GM12875 (cell line): Measurements from ENCODE around the gene LAMTOR4.

ENCODE experiments used
- H3K4me3 ChIP-seq: one replicate; pipeline ENCODE4 v1.5.1; 2011; ENCODE audit warnings: low read depth, low read length, control low read depth
- CTCF ChIP-seq: IDR thresholded peaks from 2 replicates; pipeline ENCODE4 v1.5.1; 2011; ENCODE audit warnings: low read depth, mild to moderate bottlenecking, control low read depth, inconsistent platforms, low read length, moderate library complexity, borderline replicate concordance; ENCODE audit not compliant: insufficient read depth

The LAMTOR4 gene

GRCh38 chr7:100106633-100107032 is 42.1 kb upstream of the LAMTOR4 start:
- H3K4me3 ChIP-seq = no peak overlapping the region
- no peak for TF ChIP-seq CTCF

DNA sequence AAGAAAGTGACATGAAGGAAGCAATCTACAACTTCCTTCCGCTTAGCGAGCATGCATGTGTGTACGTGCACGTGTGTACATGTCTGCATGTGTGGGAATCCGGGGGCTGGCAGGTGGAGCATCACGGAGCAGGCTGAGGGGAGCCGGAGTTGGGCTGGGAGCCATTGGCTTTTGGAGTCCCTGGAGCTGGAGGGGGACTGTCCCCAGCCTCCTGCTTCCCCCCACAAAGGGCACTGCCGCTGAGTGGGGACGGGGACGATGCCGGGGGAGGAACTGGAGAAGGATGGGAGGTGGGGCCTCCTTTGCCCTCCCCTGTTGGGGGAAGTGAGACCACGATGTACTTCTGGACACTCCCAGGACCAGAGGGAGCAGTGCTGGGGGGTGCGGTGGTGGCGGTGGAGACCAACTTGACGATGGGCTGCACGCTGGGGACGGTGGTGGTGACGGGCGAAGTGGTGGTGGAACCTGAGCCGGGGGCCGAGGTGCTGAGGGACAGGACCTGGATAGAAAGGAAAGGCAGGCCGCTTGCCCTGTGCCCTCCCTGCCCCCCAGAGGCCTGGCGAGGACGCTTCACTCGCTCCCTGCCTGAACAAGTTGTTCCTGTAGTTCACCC is 41.5 kb upstream of the LAMTOR4 start:
- no peak for TF ChIP-seq CTCF
- H3K4me3 ChIP-seq = no peak overlapping the region

- no peak for TF ChIP-seq CTCF
- no peak overlapping the region for H3K4me3 ChIP-seq
Measured at GRCh38 chr7:100107890-100108289, 40.8 kb upstream of the LAMTOR4 start.

GRCh38 chr7:100109521-100110163 is 39.1 kb upstream of the LAMTOR4 start:
- no peak overlapping the region for H3K4me3 ChIP-seq
- no peak for TF ChIP-seq CTCF

DNA sequence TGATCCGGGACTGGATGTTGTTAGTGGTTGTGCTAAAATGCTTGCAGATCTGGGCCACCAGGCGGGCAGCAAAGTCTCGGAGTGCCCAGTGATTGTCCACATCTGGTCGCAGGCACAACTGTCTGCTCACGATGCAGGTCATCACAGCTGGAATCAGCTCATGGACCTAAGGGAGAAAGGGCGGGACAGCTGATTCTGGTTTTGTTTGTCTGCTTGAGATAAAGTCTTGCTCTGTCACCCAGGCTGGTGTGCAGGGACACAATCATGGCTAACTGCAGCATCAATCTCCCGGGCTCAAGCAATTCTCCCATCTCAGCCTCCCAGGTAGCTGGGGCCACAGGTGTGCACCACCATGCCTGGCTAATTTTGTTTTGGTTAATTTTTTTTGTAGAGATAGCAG is 37.6 kb upstream of the LAMTOR4 start:
- TF ChIP-seq CTCF = no peak
- H3K4me3 ChIP-seq = no peak overlapping the region

DNA sequence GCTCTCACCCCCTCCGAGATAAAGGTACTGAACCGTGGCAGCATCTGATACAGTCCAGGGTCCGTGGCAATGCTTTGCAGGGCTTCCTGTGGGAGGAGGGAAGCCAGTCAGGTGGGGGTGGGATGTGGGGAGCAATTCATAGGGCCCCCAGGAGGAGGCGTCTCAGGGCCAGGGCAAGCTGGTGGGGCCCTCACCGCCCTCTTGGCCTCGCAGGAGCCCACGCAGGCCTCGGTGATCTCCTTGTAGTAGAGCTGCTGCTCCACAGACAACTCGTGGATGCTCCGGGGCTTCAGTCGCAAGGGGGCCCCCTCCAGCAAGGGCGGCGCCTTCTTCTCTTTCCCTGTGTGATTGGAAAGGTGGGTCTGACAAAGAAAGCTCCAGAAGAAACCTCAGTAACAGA is 36.8 kb upstream of the LAMTOR4 start:
- no peak overlapping the region for H3K4me3 ChIP-seq
- no peak for TF ChIP-seq CTCF

- TF ChIP-seq CTCF = no peak
- H3K4me3 ChIP-seq = no peak overlapping the region
Measured at GRCh38 chr7:100115026-100115425, 33.7 kb upstream of the LAMTOR4 start.
